Activated CD4-positive, alpha-beta T cell treated with anti-CD3 and anti-CD28 coated beads, Interleukin-10, Interleukin-2, amounts not matched to agents 100 ng/mL and 50 ng/mL, durations not matched to agents 16 hours and 8 hours (primary cell): ENCODE results near the gene ZFYVE26.

Source experiments
- DNase-seq: peaks from one replicate; pipeline ENCODE4 v3.0.0-alpha.2; 2020

The ZFYVE26 gene

DNA sequence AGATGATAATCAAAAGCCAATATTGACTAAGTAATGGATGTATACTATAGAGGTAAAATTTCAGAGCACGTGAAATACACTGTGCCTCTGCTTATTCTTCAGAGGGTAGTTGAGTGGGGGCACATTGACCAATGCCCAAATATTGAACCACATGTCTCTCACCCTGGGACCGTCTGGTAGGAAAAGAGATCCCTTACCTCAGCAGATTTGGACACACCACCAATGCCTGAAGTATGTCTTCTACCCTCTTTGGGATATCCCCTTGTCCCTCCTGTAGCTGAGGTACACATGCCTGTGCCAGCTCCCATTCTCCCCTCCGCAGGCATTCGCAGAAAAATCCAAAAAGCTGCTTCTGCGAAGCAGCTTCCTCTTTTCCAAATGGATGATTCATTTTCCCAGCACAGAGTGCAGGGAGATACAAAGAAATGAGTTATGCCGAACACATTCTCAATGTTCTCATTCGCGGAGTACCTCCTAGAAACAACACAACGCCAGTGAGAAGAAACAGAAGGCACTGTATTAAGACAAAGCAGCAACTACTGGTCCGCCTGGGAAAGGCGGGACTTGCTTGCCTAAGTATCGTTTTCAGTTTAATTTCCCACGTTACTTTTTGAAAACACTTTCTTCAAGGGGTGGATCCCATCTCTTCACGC is 691 bp downstream of the ZFYVE26 start:
- DNase-seq: no peak

DNA sequence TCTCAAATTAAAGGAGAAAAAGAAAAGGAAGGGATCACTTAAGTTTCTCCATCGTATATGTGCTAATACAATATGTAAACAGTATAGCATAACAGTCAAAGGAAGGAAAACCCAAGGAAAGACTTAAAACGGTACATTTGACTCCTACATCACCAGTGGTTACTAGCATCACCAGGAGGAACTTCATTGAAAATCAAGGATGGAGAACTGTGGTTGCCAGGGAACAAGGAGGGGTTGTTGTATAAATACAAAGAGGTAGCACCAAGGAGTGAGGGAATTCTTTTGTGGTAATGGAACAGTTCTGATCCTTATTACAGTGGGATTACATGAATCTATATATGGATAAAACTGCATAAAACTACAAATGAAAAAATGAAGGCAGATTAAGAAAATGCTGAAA is 1.6 kb downstream of the ZFYVE26 start:
- DNase-seq: no peak

DNA sequence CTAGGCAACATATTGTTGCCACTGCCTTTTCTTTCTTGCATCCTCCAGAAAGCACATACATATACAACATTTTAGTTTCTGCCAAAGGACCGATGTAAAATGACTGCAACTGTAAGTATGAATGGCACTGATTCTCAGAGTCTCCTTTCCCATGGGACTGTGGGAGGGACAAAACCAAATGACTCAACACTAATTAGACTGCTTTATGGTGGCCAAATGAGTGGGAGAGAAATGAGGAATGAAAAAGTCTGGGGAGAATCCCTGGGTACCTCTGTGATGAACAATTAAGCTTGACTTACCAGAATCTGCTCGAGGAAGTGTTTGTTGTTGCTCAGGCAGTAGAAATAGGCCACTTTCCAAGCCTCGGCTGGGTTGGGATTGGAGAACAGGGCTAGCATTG is 10.1 kb downstream of the ZFYVE26 start:
- no peak for DNase-seq

DNA sequence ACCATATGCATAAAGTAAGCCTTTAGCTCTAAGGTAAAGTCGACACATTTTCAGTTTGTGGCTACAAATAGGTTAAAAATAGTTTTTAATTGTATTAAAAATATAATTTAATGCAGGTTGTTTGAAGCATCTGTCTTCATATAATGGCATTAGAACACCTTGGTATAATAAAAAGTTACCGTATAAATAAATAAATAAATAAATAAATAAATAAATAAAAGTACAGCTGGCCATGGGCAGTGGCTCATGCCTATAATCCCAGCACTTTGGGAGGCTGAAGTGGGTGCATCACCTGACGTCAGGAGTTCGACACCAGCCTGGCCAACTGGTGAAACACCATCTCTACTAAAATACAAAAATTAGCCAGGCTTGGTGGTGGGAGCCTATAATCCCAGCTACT is 15.6 kb downstream of the ZFYVE26 start:
- DNase-seq: no peak

DNA sequence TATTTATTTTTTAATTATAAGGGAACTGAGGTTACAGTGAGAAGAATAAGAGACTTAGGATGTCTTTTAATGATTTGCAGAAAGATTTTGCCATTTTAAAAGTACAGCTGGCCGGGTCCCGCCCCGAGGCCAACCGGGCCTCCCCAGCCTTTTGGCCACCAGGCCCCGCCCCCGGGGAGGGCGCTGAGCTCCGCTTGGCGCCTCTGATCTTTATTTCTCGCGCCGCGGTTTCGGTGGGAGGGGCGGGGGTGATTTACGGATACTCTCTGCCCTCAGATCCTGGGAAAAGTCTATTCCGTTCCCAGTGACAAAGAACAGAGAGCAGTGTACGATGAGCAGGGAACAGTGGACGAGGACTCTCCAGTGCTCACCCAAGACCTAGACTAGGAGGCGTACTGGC is 17.7 kb downstream of the ZFYVE26 start:
- no peak for DNase-seq

DNA sequence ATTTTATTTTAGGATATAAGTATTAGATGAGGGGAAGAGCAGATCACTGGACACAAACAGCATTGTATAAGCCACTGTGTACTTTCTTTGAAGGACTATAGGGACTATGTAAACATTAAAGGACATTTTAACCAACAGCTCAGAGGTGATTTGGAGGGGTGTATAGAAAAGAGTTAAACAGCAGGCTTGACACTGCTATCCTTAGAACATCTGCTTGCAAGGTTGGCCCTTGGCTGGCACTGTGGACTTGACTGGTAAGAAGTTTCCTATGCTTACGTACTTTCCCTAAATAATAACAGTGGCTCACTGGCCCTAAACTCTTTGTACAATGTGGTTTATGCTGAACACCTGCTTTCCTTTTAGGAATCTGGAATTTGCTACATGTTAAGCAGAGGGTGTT is 28.7 kb downstream of the ZFYVE26 start:
- DNase-seq: no peak

- no peak for DNase-seq
Measured at GRCh38 chr14:67785270-67786109, 30.9 kb downstream of the ZFYVE26 start.

DNA sequence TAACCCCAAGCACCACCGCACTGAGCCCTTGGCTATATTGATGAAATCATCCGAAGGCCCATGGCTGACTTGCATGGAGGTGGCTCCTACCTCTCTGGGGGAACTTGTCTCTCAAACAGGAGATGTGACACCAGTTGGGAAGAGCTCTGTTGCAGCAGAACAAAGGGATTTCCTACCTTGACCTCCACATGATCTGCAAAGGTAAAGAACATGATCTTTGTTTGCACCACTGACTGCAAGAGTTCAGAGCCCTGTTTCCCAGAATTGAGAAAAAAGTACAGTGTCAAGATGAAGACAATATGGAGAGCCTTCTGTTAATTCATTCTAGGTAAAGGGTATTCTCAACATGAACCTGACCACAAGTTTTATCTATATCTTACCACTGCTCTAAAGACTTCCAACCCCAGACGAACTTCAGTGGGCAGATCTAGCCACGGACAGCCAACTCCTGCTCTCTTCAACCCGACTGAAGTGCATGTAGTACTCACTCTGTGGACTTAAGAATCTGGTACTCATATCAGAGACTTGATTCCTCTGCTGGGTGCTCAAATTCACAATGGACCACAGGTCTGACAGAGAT is 32.1 kb downstream of the ZFYVE26 start:
- DNase-seq: no peak

GRCh38 chr14:67782090-67782489 is 34.3 kb downstream of the ZFYVE26 start:
- no peak for DNase-seq

DNA sequence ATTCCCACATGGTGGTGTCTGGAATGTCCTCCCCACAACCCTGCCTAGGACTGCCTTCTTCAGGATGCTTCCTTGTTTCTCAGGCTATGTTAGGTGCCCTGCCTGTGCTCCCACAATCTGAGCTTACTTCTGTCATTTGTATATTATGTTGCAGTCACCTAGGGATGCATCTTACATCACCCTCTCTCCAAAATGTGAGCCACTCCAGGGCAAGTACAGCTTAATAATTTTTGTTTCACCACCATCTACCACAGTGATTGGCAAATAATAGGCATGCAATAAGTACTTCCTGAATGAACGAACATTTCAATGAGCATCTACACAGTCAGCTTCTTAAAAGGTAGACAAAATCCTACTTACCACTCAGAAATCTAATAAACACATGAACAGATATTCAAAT is 37.6 kb downstream of the ZFYVE26 start:
- DNase-seq: no peak

- no peak for DNase-seq
Measured at GRCh38 chr14:67776653-67777322, 39.6 kb downstream of the ZFYVE26 start.

DNA sequence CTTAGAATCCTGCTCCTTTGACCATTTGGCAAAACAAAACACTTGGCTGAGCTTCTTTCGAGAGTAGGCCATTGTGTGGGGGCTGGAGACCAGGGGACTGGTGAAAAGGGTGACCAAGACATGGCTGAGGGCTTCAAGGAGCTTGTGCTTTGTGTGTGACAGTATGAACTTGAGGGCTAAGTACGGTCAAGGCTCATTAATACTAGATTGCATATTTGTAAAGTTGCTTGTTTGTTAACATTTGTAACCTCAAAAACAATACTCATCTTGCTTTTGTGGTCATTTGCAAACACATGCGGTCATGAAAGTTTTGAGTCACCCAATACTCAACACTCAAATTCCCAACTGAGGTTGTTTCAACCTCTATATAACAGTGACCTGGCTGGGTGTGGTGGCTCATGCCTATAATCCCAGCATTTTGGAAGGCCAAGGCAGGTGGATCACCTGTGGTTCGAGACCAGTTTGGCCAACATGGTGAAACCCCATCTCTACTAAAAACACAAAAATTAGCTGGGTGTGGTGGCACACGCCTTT is 42.5 kb downstream of the ZFYVE26 start:
- DNase-seq: no peak

DNA sequence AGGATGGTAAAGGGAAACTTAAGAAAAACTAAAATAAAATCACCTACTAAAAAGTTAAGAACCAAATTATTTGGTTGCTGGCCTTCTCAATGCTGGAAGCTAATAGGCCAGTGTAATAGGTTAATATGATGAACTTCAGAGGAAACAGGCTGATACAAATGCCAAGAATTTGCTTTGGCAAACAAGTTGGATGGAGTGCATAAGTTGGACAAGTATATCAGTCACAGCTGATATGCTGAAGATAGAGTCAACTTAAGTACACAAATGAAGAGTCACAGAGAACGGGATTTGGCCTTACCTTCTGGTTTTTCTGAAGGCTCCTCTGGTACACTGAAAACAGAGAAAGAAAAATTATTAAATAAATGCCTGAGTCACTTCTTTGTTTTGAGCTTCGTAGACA is 48.2 kb downstream of the ZFYVE26 start:
- DNase-seq: no peak

DNA sequence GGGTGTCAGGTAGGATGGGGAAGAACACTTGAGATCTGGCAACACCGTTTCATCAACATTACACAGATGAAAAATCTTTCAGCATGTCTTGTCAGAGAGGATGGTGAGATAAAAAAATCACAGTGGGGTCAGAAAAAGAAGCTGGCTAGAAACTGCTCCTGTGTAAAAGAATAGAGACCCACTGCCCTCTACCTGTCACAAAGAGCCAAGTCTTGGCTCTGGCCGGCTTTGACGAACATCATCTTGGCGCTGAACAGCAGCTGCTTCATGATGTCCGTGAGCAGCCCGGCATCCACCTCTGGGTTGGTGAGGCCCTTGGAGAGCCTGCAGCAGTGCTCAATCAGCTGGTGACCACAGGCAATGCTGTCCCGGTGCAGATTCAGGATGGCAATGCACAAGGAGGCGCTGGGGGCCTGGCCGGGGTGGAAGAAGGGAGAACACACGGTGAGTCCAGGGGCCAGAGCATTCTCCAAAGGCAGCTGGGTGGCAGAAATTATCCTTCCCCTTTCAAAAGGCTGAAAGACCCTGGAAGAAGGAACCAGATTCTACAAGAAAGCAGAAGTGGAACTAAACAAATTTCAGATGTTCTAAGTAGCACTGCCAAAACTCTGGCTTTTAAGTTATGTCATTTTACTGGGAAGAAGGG is 50.2 kb downstream of the ZFYVE26 start:
- DNase-seq: no peak

- DNase-seq: no peak
Measured at GRCh38 chr14:67765192-67765834, 51.1 kb downstream of the ZFYVE26 start.

DNA sequence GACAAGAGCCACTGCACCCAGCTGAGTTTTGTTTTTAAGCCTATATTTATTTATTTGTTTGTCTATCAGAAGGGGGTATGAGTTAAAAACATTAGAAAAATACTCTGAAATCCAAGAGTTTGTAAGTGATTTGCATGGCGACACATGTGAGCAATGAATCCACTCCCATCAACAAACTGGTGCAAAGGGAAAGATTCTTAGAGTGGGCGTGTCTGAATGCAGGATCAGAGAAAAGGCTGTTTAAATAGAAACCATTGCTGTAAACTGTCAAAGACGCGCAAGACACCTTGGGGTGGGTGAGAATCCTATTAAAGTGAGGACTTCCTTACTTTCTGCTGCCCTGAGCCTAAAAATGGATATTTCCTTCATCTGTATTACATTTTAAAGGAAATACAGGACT is 51.9 kb downstream of the ZFYVE26 start:
- no peak for DNase-seq

GRCh38 chr14:67763158-67763822 is 53.1 kb downstream of the ZFYVE26 start:
- no peak for DNase-seq

- no peak for DNase-seq
Measured at GRCh38 chr14:67762051-67762450, 54.3 kb downstream of the ZFYVE26 start.

DNA sequence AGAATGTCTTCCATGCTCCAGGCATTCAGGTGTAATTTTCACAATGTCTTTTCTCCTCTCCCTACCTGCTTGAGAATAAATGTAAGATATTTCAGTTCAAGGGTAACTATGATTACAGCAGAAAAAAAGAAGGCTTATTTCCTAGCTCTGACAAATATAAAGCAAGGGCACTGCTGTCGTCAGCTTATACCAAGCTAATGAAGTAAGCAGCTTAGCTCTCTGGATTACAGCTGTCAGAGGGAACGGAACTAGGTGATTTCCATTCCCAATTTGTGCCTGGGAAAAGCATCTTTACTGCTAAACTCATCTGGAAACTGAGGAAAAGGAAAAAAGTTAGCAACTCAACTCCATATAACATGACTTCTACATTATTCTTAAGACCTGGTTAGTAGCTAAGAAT is 56.5 kb downstream of the ZFYVE26 start:
- no peak for DNase-seq

- DNase-seq: no peak
Measured at GRCh38 chr14:67757175-67757574, 59.2 kb downstream of the ZFYVE26 start.

- DNase-seq: no peak
Measured at GRCh38 chr14:67756496-67756895, 59.9 kb downstream of the ZFYVE26 start.
